ENCODE measurements around the gene HDLBP.

Gene HDLBP

DNA sequence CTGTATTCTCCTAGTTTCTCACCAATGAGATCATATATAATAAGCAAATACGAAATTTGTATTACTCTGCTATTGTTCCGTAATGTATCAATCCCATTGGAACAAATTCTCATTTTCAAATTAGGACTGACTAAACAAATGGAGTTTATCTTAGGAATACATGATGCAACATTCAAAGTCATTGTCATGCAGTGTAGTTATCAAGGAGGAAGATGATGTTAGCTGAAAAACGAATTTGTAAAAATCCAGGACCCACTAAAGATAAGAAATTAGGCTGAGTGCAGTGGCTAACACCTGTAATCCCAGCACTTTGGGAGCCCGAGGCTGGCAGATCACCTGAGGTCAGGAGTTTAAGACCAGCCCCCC lies 15.1 kb upstream of the HDLBP start:
- no peaks in the 10 kb centered on the region for H3K27me3 ChIP-seq (ENCODE audit: low read length)
- no peaks in the 10 kb centered on the region for H3K9me3 ChIP-seq (ENCODE audit: insufficient read depth, low read length)
- peaks cover 39% of the 10 kb centered on the region for H3F3A ChIP-seq (ENCODE audit: insufficient read depth)
- peaks cover 30% of the 10 kb centered on the region for H3K36me3 ChIP-seq (ENCODE audit: low read length)
- H4K20me1 ChIP-seq (ENCODE audit: low read depth, low read length) = peaks cover 18% of the 10 kb centered on the region
- H3K9ac ChIP-seq (ENCODE audit: low read length) = no peak overlapping the region
- TF ChIP-seq, protein P1, sequence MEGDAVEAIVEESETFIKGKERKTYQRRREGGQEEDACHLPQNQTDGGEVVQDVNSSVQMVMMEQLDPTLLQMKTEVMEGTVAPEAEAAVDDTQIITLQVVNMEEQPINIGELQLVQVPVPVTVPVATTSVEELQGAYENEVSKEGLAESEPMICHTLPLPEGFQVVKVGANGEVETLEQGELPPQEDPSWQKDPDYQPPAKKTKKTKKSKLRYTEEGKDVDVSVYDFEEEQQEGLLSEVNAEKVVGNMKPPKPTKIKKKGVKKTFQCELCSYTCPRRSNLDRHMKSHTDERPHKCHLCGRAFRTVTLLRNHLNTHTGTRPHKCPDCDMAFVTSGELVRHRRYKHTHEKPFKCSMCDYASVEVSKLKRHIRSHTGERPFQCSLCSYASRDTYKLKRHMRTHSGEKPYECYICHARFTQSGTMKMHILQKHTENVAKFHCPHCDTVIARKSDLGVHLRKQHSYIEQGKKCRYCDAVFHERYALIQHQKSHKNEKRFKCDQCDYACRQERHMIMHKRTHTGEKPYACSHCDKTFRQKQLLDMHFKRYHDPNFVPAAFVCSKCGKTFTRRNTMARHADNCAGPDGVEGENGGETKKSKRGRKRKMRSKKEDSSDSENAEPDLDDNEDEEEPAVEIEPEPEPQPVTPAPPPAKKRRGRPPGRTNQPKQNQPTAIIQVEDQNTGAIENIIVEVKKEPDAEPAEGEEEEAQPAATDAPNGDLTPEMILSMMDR (IDR thresholded peaks at IDR 0.05; ENCODE audit: insufficient read depth, low read length, poor library complexity, severe bottlenecking) = no peak
- no peak for TF ChIP-seq EZH2phosphoT487 (conservative IDR thresholded peaks at IDR 0.05; ENCODE audit: low read length)
- no peak overlapping the region for H3K4me2 ChIP-seq (ENCODE audit: low read depth, low read length, poor library complexity, severe bottlenecking)
- no peak overlapping the region for H3K4me3 ChIP-seq (ENCODE audit: insufficient read depth, low read length, poor library complexity, severe bottlenecking)
- H3K79me2 ChIP-seq (ENCODE audit: insufficient read depth, low read length) = peaks cover 50% of the 10 kb centered on the region
- H3K27ac ChIP-seq (ENCODE audit: low read depth, low read length) = no peak overlapping the region
- no peaks in the 10 kb centered on the region for H3K9me2 ChIP-seq (replicated peaks; ENCODE audit: insufficient read depth, low read length)
- no peak overlapping the region for H2AFZ ChIP-seq (ENCODE audit: low read depth, low read length, severe bottlenecking)

DNA sequence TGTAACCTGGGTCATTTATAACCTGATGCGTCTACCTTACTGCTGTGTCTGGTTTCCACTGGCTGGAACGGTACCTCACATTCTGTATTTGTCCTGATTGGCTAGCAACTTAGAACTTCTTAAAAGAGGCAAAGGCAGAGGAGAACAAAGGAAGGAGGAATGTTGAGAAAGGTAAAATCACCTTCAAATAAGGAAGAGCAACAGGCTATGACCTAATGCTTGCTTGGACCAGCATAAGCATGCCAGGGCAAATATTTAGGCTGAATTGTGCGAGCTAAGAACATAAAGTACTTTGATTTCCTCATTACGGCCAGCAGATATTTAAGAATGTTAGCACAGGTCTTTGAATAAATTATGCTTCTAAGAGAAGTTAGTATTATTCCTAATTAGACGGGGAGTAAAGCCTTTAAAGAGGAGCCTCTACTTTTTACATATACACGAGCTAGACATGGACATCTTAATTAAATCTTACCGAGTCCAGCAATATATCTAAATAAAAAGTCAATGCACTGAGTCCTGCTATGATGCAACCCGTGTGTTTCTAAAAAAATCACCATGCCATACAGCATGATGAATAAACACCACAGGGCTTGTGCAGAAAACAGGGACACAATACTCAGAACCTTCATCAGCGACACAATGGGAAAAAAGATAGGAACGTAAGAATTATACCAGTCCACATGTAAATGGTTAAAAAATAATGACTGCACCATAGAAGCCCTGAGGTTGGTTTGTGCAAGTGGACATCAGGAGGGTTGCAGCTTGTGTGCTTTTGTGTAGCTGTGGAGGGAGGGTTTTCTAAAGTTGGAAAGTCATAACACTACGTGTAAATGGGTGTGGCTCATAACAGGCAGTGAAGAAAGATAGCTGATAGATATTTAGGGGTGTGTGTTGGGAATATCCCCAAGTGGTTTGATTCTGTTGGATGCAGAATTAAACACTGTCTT lies 14.5 kb upstream of the HDLBP start:
- H3K36me3 ChIP-seq (ENCODE audit: low read length) = peaks cover 36% of the 10 kb centered on the region
- no peak overlapping the region for H3K9ac ChIP-seq (ENCODE audit: low read length)
- no peaks in the 10 kb centered on the region for H3K9me3 ChIP-seq (ENCODE audit: insufficient read depth, low read length)
- no peak overlapping the region for H3K4me3 ChIP-seq (ENCODE audit: insufficient read depth, low read length, poor library complexity, severe bottlenecking)
- H3K4me2 ChIP-seq (ENCODE audit: low read depth, low read length, poor library complexity, severe bottlenecking) = no peak overlapping the region
- no peak overlapping the region for H3K27ac ChIP-seq (ENCODE audit: low read depth, low read length)
- H3K79me2 ChIP-seq (ENCODE audit: insufficient read depth, low read length) = peaks cover 56% of the 10 kb centered on the region
- H3K9me2 ChIP-seq (replicated peaks; ENCODE audit: insufficient read depth, low read length) = no peaks in the 10 kb centered on the region
- no peaks in the 10 kb centered on the region for H3K27me3 ChIP-seq (ENCODE audit: low read length)
- peaks cover 34% of the 10 kb centered on the region for H3F3A ChIP-seq (ENCODE audit: insufficient read depth)
- peaks cover 25% of the 10 kb centered on the region for H4K20me1 ChIP-seq (ENCODE audit: low read depth, low read length)
- TF ChIP-seq EZH2phosphoT487 (conservative IDR thresholded peaks at IDR 0.05; ENCODE audit: low read length) = no peak
- TF ChIP-seq, protein P1 (IDR thresholded peaks at IDR 0.05; ENCODE audit: insufficient read depth, low read length, poor library complexity, severe bottlenecking) = no peak
- H2AFZ ChIP-seq (ENCODE audit: low read depth, low read length, severe bottlenecking) = no peak overlapping the region

- no peak for TF ChIP-seq EZH2phosphoT487 (conservative IDR thresholded peaks at IDR 0.05; ENCODE audit: low read length)
- TF ChIP-seq, protein P1 (IDR thresholded peaks at IDR 0.05; ENCODE audit: insufficient read depth, low read length, poor library complexity, severe bottlenecking) = no peak
- Histone ChIP-seq H3K9me3 (ENCODE audit: insufficient read depth, low read length) (no peaks in the 10 kb centered on the region), H3K4me3 (ENCODE audit: insufficient read depth, low read length, poor library complexity, severe bottlenecking) (no peak overlapping the region), H3K27ac (ENCODE audit: low read depth, low read length) (peak overlapping the region; percentile 77; the same call in 1 of the 2 replicates), H3F3A (ENCODE audit: insufficient read depth) (peaks cover 21% of the 10 kb centered on the region), H2AFZ (ENCODE audit: low read depth, low read length, severe bottlenecking) (no peak overlapping the region), H3K4me2 (ENCODE audit: low read depth, low read length, poor library complexity, severe bottlenecking) (peak overlapping the region; percentile 44), H3K27me3 (ENCODE audit: low read length) (no peaks in the 10 kb centered on the region), H3K79me2 (ENCODE audit: insufficient read depth, low read length) (peaks cover 90% of the 10 kb centered on the region), H4K20me1 (ENCODE audit: low read depth, low read length) (peaks cover 46% of the 10 kb centered on the region), H3K36me3 (ENCODE audit: low read length) (peaks cover 28% of the 10 kb centered on the region), H3K9me2 (replicated peaks; ENCODE audit: insufficient read depth, low read length) (no peaks in the 10 kb centered on the region), H3K9ac (ENCODE audit: low read length) (no peak overlapping the region)
Measured at GRCh38 chr2:241325257-241325656, 9.8 kb upstream of the HDLBP start.

Measured in SU-DHL-6 (cell line).